ENCODE data around the gene NDOR1.
A peak's percentile ranks its signal among the peaks of the same experiment; 100 is the strongest.

Gene NDOR1

GRCh38 chr9:137199411-137200121 lies 5.9 kb upstream of the NDOR1 start:
- peak in 1 of 14 donors; percentile 20 for DNase-seq

GRCh38 chr9:137200311-137201204 lies 4.9 kb upstream of the NDOR1 start, which contains the start of gene TPRN:
TPRN (minus strand) TSS chr9:137200741; CDS start chr9:137200711, 30 bp downstream.
- peak; percentile 69 to 99 (median 96) for DNase-seq

- DNase-seq, result no peak
These were observed 4.2 kb upstream of the NDOR1 start for GRCh38 chr9:137201205-137201868.

- no peak for DNase-seq
These were observed 2.5 kb upstream of the NDOR1 start for GRCh38 chr9:137202966-137203365.

GRCh38 chr9:137204731-137205125 lies 772 bp upstream of the NDOR1 start:
- no peak for DNase-seq

GRCh38 chr9:137206602-137207001 lies 1.1 kb downstream of the NDOR1 start:
- DNase-seq, result no peak

- no peak for DNase-seq
These were observed 6.0 kb downstream of the NDOR1 start for GRCh38 chr9:137211532-137211931.

- DNase-seq, result no peak
These were observed 7.0 kb downstream of the NDOR1 start for GRCh38 chr9:137212520-137212919.

GRCh38 chr9:137213160-137214060 lies 7.9 kb downstream of the NDOR1 start:
- DNase-seq, result peak in 6 of 14 donors; percentile 32 to 74 (median 57)

GRCh38 chr9:137214620-137215019 lies 9.1 kb downstream of the NDOR1 start:
- no peak for DNase-seq

- no peak for DNase-seq
These were observed 9.9 kb downstream of the NDOR1 start for GRCh38 chr9:137215196-137215986.

- DNase-seq, result no peak
These were observed 10.9 kb downstream of the NDOR1 start for GRCh38 chr9:137216188-137216965.

GRCh38 chr9:137217276-137218211 lies 12.0 kb downstream of the NDOR1 start:
- DNase-seq, result no peak

GRCh38 chr9:137218212-137218753 lies 12.8 kb downstream of the NDOR1 start:
- DNase-seq, result no peak

- no peak for DNase-seq
These were observed 13.3 kb downstream of the NDOR1 start for GRCh38 chr9:137218754-137219271.

GRCh38 chr9:137219757-137220316 lies 14.3 kb downstream of the NDOR1 start:
- DNase-seq, result no peak

GRCh38 chr9:137220317-137221094 lies 15.0 kb downstream of the NDOR1 start:
- no peak for DNase-seq

Measured in C1 segment of cervical spinal cord (tissue), 14 donors.